SK-N-SH treated with all-trans-retinoic acid at 6 μM for 48 hours (cell line): ENCODE measurements around the gene RBM10.

Experiments used
- ARNTL ChIP-seq: fragments of 450-650 bp; formaldehyde crosslinking; IDR thresholded peaks from 2 replicates; pipeline ENCODE4 v1.5.0; 2020; ENCODE audit warnings: low read depth, mild to moderate bottlenecking, moderate library complexity, borderline replicate concordance
- CREB5 ChIP-seq: fragments of 250-450 bp; sonication (Bioruptor Pico); IDR thresholded peaks from 2 replicates; pipeline ENCODE4 v1.5.1; 2020; ENCODE audit warnings: low read depth, mild to moderate bottlenecking, moderate library complexity
- CSDC2 ChIP-seq: fragments of 250-450 bp; sonication (Bioruptor Pico); IDR thresholded peaks from 2 replicates; pipeline ENCODE4 v1.5.0; 2020; ENCODE audit warnings: mild to moderate bottlenecking, moderate library complexity
- CSRNP3 ChIP-seq: fragments of 250-450 bp; sonication (Bioruptor Pico); IDR thresholded peaks from 2 replicates; pipeline ENCODE4 v1.5.1; 2021; ENCODE audit warnings: mild to moderate bottlenecking, moderate library complexity
- ESRRG ChIP-seq: fragments of 250-450 bp; sonication (Bioruptor Pico); IDR thresholded peaks from 2 replicates; pipeline ENCODE4 v1.6.1; 2021; ENCODE audit warnings: mild to moderate bottlenecking
- ISL1 ChIP-seq: fragments of 250-450 bp; sonication (Bioruptor Pico); IDR thresholded peaks from 2 replicates; pipeline ENCODE4 v2.1.2; 2022; ENCODE audit warnings: mild to moderate bottlenecking, moderate library complexity
- PPARA ChIP-seq: fragments of 250-450 bp; sonication (Bioruptor Pico); IDR thresholded peaks from 2 replicates; pipeline ENCODE4 v1.5.0; 2020; ENCODE audit warnings: mild to moderate bottlenecking, borderline replicate concordance
- SNAI2 ChIP-seq: fragments of 250-450 bp; sonication (Bioruptor Pico); IDR thresholded peaks from 2 replicates; pipeline ENCODE4 v1.5.0; 2020; ENCODE audit warnings: mild to moderate bottlenecking, moderate library complexity
- ZFP30 ChIP-seq: fragments of 450-650 bp; formaldehyde crosslinking; IDR thresholded peaks from 2 replicates; pipeline ENCODE4 v1.5.0; 2022; ENCODE audit warnings: mild to moderate bottlenecking, moderate library complexity
- TF ChIP-seq, protein P1 (sequence below): fragments of 250-450 bp; sonication (Bioruptor Pico); IDR thresholded peaks from 2 replicates; pipeline ENCODE4 v1.8.0; 2020; ENCODE audit warnings: mild to moderate bottlenecking, moderate library complexity, borderline replicate concordance

GRCh38 chrX:47148946-47149345 is 3.9 kb downstream of the RBM10 start:
- TF ChIP-seq, protein P1, sequence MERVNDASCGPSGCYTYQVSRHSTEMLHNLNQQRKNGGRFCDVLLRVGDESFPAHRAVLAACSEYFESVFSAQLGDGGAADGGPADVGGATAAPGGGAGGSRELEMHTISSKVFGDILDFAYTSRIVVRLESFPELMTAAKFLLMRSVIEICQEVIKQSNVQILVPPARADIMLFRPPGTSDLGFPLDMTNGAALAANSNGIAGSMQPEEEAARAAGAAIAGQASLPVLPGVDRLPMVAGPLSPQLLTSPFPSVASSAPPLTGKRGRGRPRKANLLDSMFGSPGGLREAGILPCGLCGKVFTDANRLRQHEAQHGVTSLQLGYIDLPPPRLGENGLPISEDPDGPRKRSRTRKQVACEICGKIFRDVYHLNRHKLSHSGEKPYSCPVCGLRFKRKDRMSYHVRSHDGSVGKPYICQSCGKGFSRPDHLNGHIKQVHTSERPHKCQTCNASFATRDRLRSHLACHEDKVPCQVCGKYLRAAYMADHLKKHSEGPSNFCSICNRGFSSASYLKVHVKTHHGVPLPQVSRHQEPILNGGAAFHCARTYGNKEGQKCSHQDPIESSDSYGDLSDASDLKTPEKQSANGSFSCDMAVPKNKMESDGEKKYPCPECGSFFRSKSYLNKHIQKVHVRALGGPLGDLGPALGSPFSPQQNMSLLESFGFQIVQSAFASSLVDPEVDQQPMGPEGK, result no peak
- TF ChIP-seq ZFP30 (CRISPR knock-in tag) (no peak), ARNTL (CRISPR knock-in tag) (no peak), CREB5 (no peak), CSRNP3 (no peak), SNAI2 (no peak), ISL1 (CRISPR knock-in tag) (no peak), CSDC2 (CRISPR knock-in tag) (no peak), PPARA (no peak), ESRRG (CRISPR knock-in tag) (no peak)
